Trophoblast cell (in vitro differentiated cells and primary cell): ENCODE data around the gene ATXN2.
"Not testable (repeated sequence)": the region's sequence is repeated elsewhere in the genome, so short reads cannot be mapped to it uniquely, and the experiment has no call there.

Experiments
- DNase-seq, 2 donors: peaks; one replicate each; pipeline ENCODE4 v3.0.0-alpha.2; 2016
- H2AFZ ChIP-seq: 2 replicates; pipeline ENCODE4 v1.6.1; 2013; ENCODE audit warnings: low read length, moderate library complexity, mild to moderate bottlenecking; ENCODE audit not compliant: insufficient read depth, poor library complexity
- H2AK5ac ChIP-seq: 2 replicates; pipeline ENCODE4 v1.6.1; 2013; ENCODE audit warnings: mild to moderate bottlenecking, low read length
- H2BK120ac ChIP-seq: 2 replicates; pipeline ENCODE4 v1.6.1; 2013; ENCODE audit warnings: low read length, mild to moderate bottlenecking, moderate library complexity; ENCODE audit not compliant: insufficient read depth, poor library complexity
- H2BK12ac ChIP-seq: 2 replicates; pipeline ENCODE4 v1.6.1; 2013; ENCODE audit warnings: mild to moderate bottlenecking, low read length, moderate library complexity
- H2BK5ac ChIP-seq: 2 replicates; pipeline ENCODE4 v1.6.1; 2013; ENCODE audit warnings: low read length, low read depth, moderate library complexity, mild to moderate bottlenecking; ENCODE audit not compliant: poor library complexity
- H3K14ac ChIP-seq: 2 replicates; pipeline ENCODE4 v1.6.1; 2013; ENCODE audit warnings: mild to moderate bottlenecking, low read length
- H3K18ac ChIP-seq: 2 replicates; pipeline ENCODE4 v1.6.1; 2013; ENCODE audit warnings: mild to moderate bottlenecking, low read length
- H3K23ac ChIP-seq: 2 replicates; pipeline ENCODE4 v1.6.1; 2013; ENCODE audit warnings: low read length
- H3K27ac ChIP-seq: 2 replicates; pipeline ENCODE4 v1.5.1; 2013; ENCODE audit warnings: low read depth, mild to moderate bottlenecking, inconsistent platforms, low read length, moderate library complexity
- H3K27me3 ChIP-seq: 2 replicates; pipeline ENCODE4 v1.6.1; 2013; ENCODE audit warnings: inconsistent platforms, mild to moderate bottlenecking, low read length, moderate library complexity; ENCODE audit not compliant: insufficient read depth
- H3K36me3 ChIP-seq, 2 experiments: 1 replicate in 1 of 2; 2 replicates in 1 of 2; pipeline ENCODE4 v1.6.1; 2013; ENCODE audit warnings: low read length in 2 of 2, mild to moderate bottlenecking in 2 of 2, moderate library complexity in 1 of 2; ENCODE audit not compliant: insufficient read depth in 2 of 2, control insufficient read depth in 1 of 2
- H3K4ac ChIP-seq: 2 replicates; pipeline ENCODE4 v1.6.1; 2013; ENCODE audit warnings: low read depth, mild to moderate bottlenecking, low read length, moderate library complexity
- H3K4me1 ChIP-seq, 2 experiments: 1 replicate in 1 of 2; 2 replicates in 1 of 2; pipeline ENCODE4 v1.6.1; 2013; ENCODE audit warnings: low read length in 2 of 2, mild to moderate bottlenecking in 2 of 2, moderate library complexity in 1 of 2; ENCODE audit not compliant: insufficient read depth in 2 of 2, control insufficient read depth in 1 of 2
- H3K4me2 ChIP-seq: 2 replicates; pipeline ENCODE4 v1.6.1; 2013; ENCODE audit warnings: inconsistent platforms, mild to moderate bottlenecking, low read length, moderate library complexity
- H3K4me3 ChIP-seq: 2 replicates; pipeline ENCODE4 v1.5.1; 2013; ENCODE audit warnings: mild to moderate bottlenecking, low read depth, low read length, inconsistent platforms
- H3K79me1 ChIP-seq: one replicate; pipeline ENCODE4 v1.6.1; 2013; ENCODE audit warnings: low read length
- H3K79me2 ChIP-seq: 2 replicates; pipeline ENCODE4 v1.6.1; 2013; ENCODE audit warnings: low read length, mild to moderate bottlenecking; ENCODE audit not compliant: control insufficient read depth, insufficient read depth, poor library complexity
- H3K9ac ChIP-seq: 2 replicates; pipeline ENCODE4 v1.6.1; 2013; ENCODE audit warnings: mild to moderate bottlenecking, low read length
- H3K9me3 ChIP-seq: 2 replicates; pipeline ENCODE4 v1.6.1; 2013; ENCODE audit warnings: low read depth, mild to moderate bottlenecking, control low read depth, inconsistent platforms, low read length; ENCODE audit not compliant: insufficient read depth
- H4K12ac ChIP-seq: 2 replicates; pipeline ENCODE4 v1.6.1; 2013; ENCODE audit warnings: low read depth, mild to moderate bottlenecking, low read length, moderate library complexity
- H4K8ac ChIP-seq: 2 replicates; pipeline ENCODE4 v1.6.1; 2013; ENCODE audit warnings: low read depth, mild to moderate bottlenecking, low read length, moderate library complexity
- H4K91ac ChIP-seq: one replicate; pipeline ENCODE4 v1.6.1; 2013; ENCODE audit warnings: low read depth, mild to moderate bottlenecking, low read length, moderate library complexity
- WGBS: extraction: QIAGEN DNeasy Blood & Tissue Kit; methylation state at CpG from one replicate; pipeline ENCODE4 v1.1.7; 2013; ENCODE audit warnings: missing lambda C conversion rate; ENCODE audit not compliant: insufficient read length, insufficient coverage; ENCODE audit errors: extremely low coverage; 5-methylcytosine and 5-hydroxymethylcytosine counted together

ATXN2 gene

DNA sequence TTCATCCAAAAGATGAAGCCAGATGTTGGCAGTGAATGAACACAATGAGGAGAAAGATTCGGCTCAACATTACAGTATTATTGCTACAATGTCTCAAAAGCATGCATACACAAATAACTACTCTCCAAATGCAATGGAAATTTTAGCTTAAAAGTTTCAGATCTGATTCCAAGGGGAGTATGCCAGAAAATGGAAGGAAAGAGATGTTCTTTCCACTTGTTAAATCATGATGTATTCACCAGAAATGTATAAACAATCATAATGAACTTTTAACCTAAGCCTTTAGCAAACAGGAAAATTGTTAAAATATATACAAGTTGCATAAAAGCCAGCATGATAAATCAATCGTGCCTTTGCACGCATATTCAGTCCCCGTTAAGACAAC, 131.3 kb downstream of the ATXN2 start:
- Histone ChIP-seq H4K91ac (no peak overlapping the region), H3K18ac (no peak overlapping the region), H3K27me3 (no peaks in the 10 kb centered on the region), H2AFZ (no peak overlapping the region), H3K9me3 (no peaks in the 10 kb centered on the region), H3K79me2 (no peaks in the 10 kb centered on the region), H3K14ac (no peak overlapping the region), H3K4me1 (no peaks in the 10 kb centered on the region), H4K12ac (no peak overlapping the region), H2BK120ac (no peak overlapping the region), H2AK5ac (no peak overlapping the region), H3K36me3 (peaks cover 13 to 19% of the 10 kb centered on the region in 2 experiments), H3K23ac (no peak overlapping the region), H3K4me3 (no peak overlapping the region), H4K8ac (no peak overlapping the region), H3K79me1 (no peaks in the 10 kb centered on the region), H3K4me2 (no peak overlapping the region), H3K27ac (no peak overlapping the region), H3K4ac (no peak overlapping the region), H3K9ac (no peak overlapping the region), H2BK5ac (no peak overlapping the region), H2BK12ac (no peak overlapping the region)
- no CpG with 5 or more reads among the region's 4 CpGs for WGBS
- no peak for DNase-seq

DNA sequence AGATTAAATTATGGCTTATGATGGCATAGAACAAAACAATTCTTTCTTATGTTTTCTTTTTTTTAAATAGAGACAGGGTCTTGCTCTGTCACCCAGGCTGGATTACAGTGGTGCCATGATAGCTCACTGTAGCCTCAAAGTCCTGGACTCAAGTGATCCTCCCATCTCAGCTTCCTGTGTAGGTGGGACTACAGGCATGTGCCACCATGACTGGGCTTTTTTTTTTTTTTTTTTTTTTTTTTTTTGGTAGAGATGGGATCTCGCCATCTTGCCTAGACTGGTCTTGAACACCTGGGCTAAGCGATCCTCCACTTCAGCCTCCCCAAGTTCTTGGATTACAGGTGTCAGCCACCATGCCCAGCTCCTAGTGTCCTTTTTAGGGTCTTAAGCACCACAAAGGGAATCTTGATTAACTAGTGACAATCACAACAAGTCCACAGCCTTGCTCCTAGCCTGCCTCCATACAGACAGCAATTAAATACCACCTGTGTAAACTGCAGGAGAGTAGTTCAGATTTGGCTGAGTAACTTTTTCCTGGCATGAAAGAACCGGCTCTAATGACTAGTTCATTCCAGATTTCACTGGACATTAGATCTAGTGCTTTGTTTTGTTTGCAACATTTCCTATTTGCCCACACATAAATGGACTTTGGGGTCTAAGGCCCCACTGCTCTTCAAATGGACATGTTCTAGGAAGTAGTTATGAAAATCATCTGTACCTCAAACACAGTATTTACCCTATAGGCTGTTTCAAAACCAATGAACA, 131.8 kb downstream of the ATXN2 start:
- H3K4me1 ChIP-seq, result no peaks in the 10 kb centered on the region
- H3K36me3 ChIP-seq, result peaks cover 12 to 18% of the 10 kb centered on the region in 2 experiments
- H3K4ac ChIP-seq, result no peak overlapping the region
- no peak for DNase-seq
- H2AK5ac ChIP-seq, result no peak overlapping the region
- no peak overlapping the region for H3K4me3 ChIP-seq
- H2BK12ac ChIP-seq, result no peak overlapping the region
- H3K14ac ChIP-seq, result no peak overlapping the region
- no peaks in the 10 kb centered on the region for H3K79me2 ChIP-seq
- no peak overlapping the region for H2BK120ac ChIP-seq
- H3K9ac ChIP-seq, result no peak overlapping the region
- no peak overlapping the region for H3K27ac ChIP-seq
- H4K91ac ChIP-seq, result no peak overlapping the region
- no peaks in the 10 kb centered on the region for H3K27me3 ChIP-seq
- no peak overlapping the region for H3K4me2 ChIP-seq
- H3K9me3 ChIP-seq, result no peaks in the 10 kb centered on the region
- H3K18ac ChIP-seq, result no peak overlapping the region
- H2BK5ac ChIP-seq, result no peak overlapping the region
- H2AFZ ChIP-seq, result no peak overlapping the region
- H4K12ac ChIP-seq, result no peak overlapping the region
- WGBS, result no CpG with 5 or more reads among the region's 3 CpGs
- H3K79me1 ChIP-seq, result no peaks in the 10 kb centered on the region
- H4K8ac ChIP-seq, result no peak overlapping the region
- H3K23ac ChIP-seq, result no peak overlapping the region

DNA sequence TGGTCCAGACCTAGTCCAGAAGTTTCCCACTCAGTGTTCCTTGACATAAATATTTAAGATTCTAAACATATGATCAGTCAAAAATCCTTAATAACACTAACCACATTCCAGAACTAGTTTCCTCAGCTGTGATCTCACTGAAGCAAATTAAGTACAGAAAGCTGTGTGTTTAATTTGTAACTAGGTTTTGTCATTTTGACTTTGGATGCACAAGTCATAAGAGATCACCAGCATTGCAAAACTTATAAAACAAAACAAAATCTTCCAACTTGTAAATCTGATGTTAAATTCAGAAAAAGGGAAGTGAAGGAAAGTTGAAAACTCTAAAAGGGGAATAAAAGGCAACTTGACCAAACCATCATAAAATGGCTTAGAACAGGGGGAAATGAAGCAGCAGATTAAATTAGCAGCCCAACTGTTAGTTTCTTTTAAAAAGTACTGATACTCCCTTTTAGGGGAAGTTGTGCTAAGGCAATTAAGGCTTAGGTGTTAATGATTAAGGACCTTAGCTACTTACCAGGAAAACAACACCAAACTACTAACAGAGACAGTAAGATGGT, 136.8 kb downstream of the ATXN2 start:
- Histone ChIP-seq H2AK5ac (no peak overlapping the region), H3K4me1 (no peaks in the 10 kb centered on the region)

GRCh38 chr12:111460111-111460510, 139.0 kb downstream of the ATXN2 start:
- H3K23ac ChIP-seq, H3K4ac ChIP-seq, H3K9me3 ChIP-seq, H2BK5ac ChIP-seq, H2BK120ac ChIP-seq, H3K9ac ChIP-seq, H3K4me2 ChIP-seq, H3K4me3 ChIP-seq, H3K79me1 ChIP-seq, H2AFZ ChIP-seq, DNase-seq, H3K27me3 ChIP-seq, H4K8ac ChIP-seq, H2AK5ac ChIP-seq, H3K79me2 ChIP-seq, H2BK12ac ChIP-seq, H3K4me1 ChIP-seq, H3K14ac ChIP-seq, H4K91ac ChIP-seq, H3K27ac ChIP-seq, H3K18ac ChIP-seq, H4K12ac ChIP-seq: not testable (repeated sequence)
- no CpG with 5 or more reads among the region's 11 CpGs for WGBS
- peaks cover 20 to 22% of the 10 kb centered on the region in 2 experiments for H3K36me3 ChIP-seq

More for the DNA sequence above, 136.8 kb downstream of the ATXN2 start:
- no peak overlapping the region for H3K4ac ChIP-seq
- H3K4me2 ChIP-seq, result no peak overlapping the region
- H4K8ac ChIP-seq, result no peak overlapping the region
- peaks cover 7 to 9% of the 10 kb centered on the region in 2 experiments for H3K36me3 ChIP-seq
- H3K27me3 ChIP-seq, result no peaks in the 10 kb centered on the region
- no peaks in the 10 kb centered on the region for H3K79me1 ChIP-seq
- H2BK5ac ChIP-seq, result no peak overlapping the region
- no peaks in the 10 kb centered on the region for H3K9me3 ChIP-seq
- H2AFZ ChIP-seq, result no peak overlapping the region
- no peak overlapping the region for H2BK12ac ChIP-seq
- DNase-seq, result peak in 1 of 2 donors; percentile 61
- no peak overlapping the region for H2BK120ac ChIP-seq
- H3K27ac ChIP-seq, result no peak overlapping the region
- no peaks in the 10 kb centered on the region for H3K79me2 ChIP-seq
- no peak overlapping the region for H3K23ac ChIP-seq
- no peak overlapping the region for H4K91ac ChIP-seq
- no peak overlapping the region for H4K12ac ChIP-seq
- no peak overlapping the region for H3K9ac ChIP-seq
- H3K14ac ChIP-seq, result no peak overlapping the region
- no peak overlapping the region for H3K18ac ChIP-seq
- H3K4me3 ChIP-seq, result no peak overlapping the region
